Measurements from ENCODE around the gene PPM1D. TPM values are rescaled to one million over a fixed set of nuclear protein-coding genes. Genes with fewer than 3 reads are reported as not detected.

Gene PPM1D
- total RNA-seq, 2 experiments from 2014 or later: 9.1 to 16.5 TPM

GRCh38 chr17:60618080-60618479 is 18.1 kb downstream of the PPM1D start:
- peaks cover 77% of the 10 kb centered on the region for H3K79me2 ChIP-seq (ENCODE audit: insufficient read depth, low read depth, low read length)
- BruUV-seq (replicated peaks): no TSS peak
- POLR2A ChIA-PET: no interaction called here
- no peaks in the 10 kb centered on the region for H3K36me3 ChIP-seq (ENCODE audit: insufficient read depth, low read length)
- intact Hi-C loops (cut with micrococcal nuclease; ENCODE audit: unreplicated experiment): no loop called here
- H4K20me1 ChIP-seq (ENCODE audit: insufficient read depth, low read length): peaks cover 9% of the 10 kb centered on the region; the same call in 1 of the 2 replicates
- H3K4me3 ChIP-seq (ENCODE audit: low read depth, low read length, poor library complexity, severe bottlenecking): no peak overlapping the region
- H3K4me2 ChIP-seq (ENCODE audit: low read length): no peak overlapping the region
- no peaks in the 10 kb centered on the region for H3K9me2 ChIP-seq (ENCODE audit: insufficient read depth, low read length)
- no peak overlapping the region for H2AFZ ChIP-seq (ENCODE audit: low read length)
- no peak for TF ChIP-seq CTCF (conservative IDR thresholded peaks at IDR 0.05; ENCODE audit: low read length)
- no peak for TF ChIP-seq EZH2phosphoT487 (IDR thresholded peaks at IDR 0.05; ENCODE audit: borderline replicate concordance, low read depth, low read length)
- no peak for DNase-seq (ENCODE audit: low spot score)
- H3K9me3 ChIP-seq (ENCODE audit: low read length): no peaks in the 10 kb centered on the region
- H3K27ac ChIP-seq (ENCODE audit: low read depth, low read length, poor library complexity, severe bottlenecking): no peak overlapping the region
- CTCF ChIA-PET (ENCODE audit: unreplicated experiment): no interaction called here
- no peaks in the 10 kb centered on the region for H3K4me1 ChIP-seq (ENCODE audit: insufficient read depth, low read length, poor library complexity, severe bottlenecking)

- Histone ChIP-seq H3K4me3 (ENCODE audit: low read depth, low read length, poor library complexity, severe bottlenecking) (no peak overlapping the region), H3K9me2 (ENCODE audit: insufficient read depth, low read length) (no peaks in the 10 kb centered on the region), H4K20me1 (ENCODE audit: insufficient read depth, low read length) (peaks cover 9% of the 10 kb centered on the region; the same call in 1 of the 2 replicates), H3K27ac (ENCODE audit: low read depth, low read length, poor library complexity, severe bottlenecking) (no peak overlapping the region), H3K36me3 (ENCODE audit: insufficient read depth, low read length) (peaks cover 4% of the 10 kb centered on the region; the same call in 1 of the 2 replicates), H3K9me3 (ENCODE audit: low read length) (no peaks in the 10 kb centered on the region), H3K4me2 (ENCODE audit: low read length) (no peak overlapping the region), H3K79me2 (ENCODE audit: insufficient read depth, low read depth, low read length) (peaks cover 76% of the 10 kb centered on the region), H2AFZ (ENCODE audit: low read length) (no peak overlapping the region), H3K4me1 (ENCODE audit: insufficient read depth, low read length, poor library complexity, severe bottlenecking) (no peaks in the 10 kb centered on the region)
- no TSS peak for BruUV-seq (replicated peaks)
- POLR2A ChIA-PET: interaction anchor here (0.8 to 1.0 kb wide), 2 partner anchors 10 to 12 kb away, joined by 3 read pairs; no protein-coding TSS in a partner anchor
- DNase-seq (ENCODE audit: low spot score): no peak
- CTCF ChIA-PET (ENCODE audit: unreplicated experiment): no interaction called here
- intact Hi-C loops (cut with micrococcal nuclease; ENCODE audit: unreplicated experiment): no loop called here
- TF ChIP-seq CTCF (conservative IDR thresholded peaks at IDR 0.05; ENCODE audit: low read length) (no peak), EZH2phosphoT487 (IDR thresholded peaks at IDR 0.05; ENCODE audit: borderline replicate concordance, low read depth, low read length) (no peak)
Measured at GRCh38 chr17:60618854-60619526, 19.0 kb downstream of the PPM1D start.

GRCh38 chr17:60622961-60623360 is 23.0 kb downstream of the PPM1D start:
- CTCF ChIA-PET (ENCODE audit: unreplicated experiment): no interaction called here

More at GRCh38 chr17:60622961-60623360, 23.0 kb downstream of the PPM1D start:
- Histone ChIP-seq H3K4me1 (ENCODE audit: insufficient read depth, low read length, poor library complexity, severe bottlenecking) (no peaks in the 10 kb centered on the region), H3K79me2 (ENCODE audit: insufficient read depth, low read depth, low read length) (peaks cover 51% of the 10 kb centered on the region), H4K20me1 (ENCODE audit: insufficient read depth, low read length) (peaks cover 9% of the 10 kb centered on the region; the same call in 1 of the 2 replicates), H3K9me2 (ENCODE audit: insufficient read depth, low read length) (no peaks in the 10 kb centered on the region), H2AFZ (ENCODE audit: low read length) (no peak overlapping the region), H3K4me2 (ENCODE audit: low read length) (no peak overlapping the region), H3K4me3 (ENCODE audit: low read depth, low read length, poor library complexity, severe bottlenecking) (no peak overlapping the region), H3K9me3 (ENCODE audit: low read length) (no peaks in the 10 kb centered on the region), H3K27ac (ENCODE audit: low read depth, low read length, poor library complexity, severe bottlenecking) (no peak overlapping the region), H3K36me3 (ENCODE audit: insufficient read depth, low read length) (peaks cover 9% of the 10 kb centered on the region; the same call in 1 of the 2 replicates)
- POLR2A ChIA-PET: no interaction called here
- DNase-seq (ENCODE audit: low spot score): no peak
- intact Hi-C loops (cut with micrococcal nuclease; ENCODE audit: unreplicated experiment): no loop called here
- no TSS peak for BruUV-seq (replicated peaks)
- no peak for TF ChIP-seq CTCF (conservative IDR thresholded peaks at IDR 0.05; ENCODE audit: low read length)
- no peak for TF ChIP-seq EZH2phosphoT487 (IDR thresholded peaks at IDR 0.05; ENCODE audit: borderline replicate concordance, low read depth, low read length)
